IMR-90 (cell line): ENCODE data around the gene ZC3H12D. TPM values are rescaled to one million over a fixed set of nuclear protein-coding genes. Genes with fewer than 3 reads are reported as not detected.
A peak's percentile ranks its signal among the peaks of the same experiment; 100 is the strongest.

Source experiments
- ATAC-seq: fragments of 200-7000 bp; cut with Tn5 transposase; 2 replicates; pipeline ENCODE4 v1.9.1; 2020; ENCODE audit warnings: low read depth, mild to moderate bottlenecking, moderate library complexity
- BruUV-seq: library from RNA; stranded (reverse); fragments of 400-500 nt; replicated peaks from 2 replicates; lab custom pipeline; 2021; lab: Mats Ljungman, UMichigan
- CTCF ChIA-PET: fragments of 300-600 bp; formaldehyde crosslinking; extraction: SDS; loops from one replicate; lab custom pipeline; 2021; ENCODE audit warnings: antibody characterized with exemption; lab: Yijun Ruan, JAX
- POLR2A ChIA-PET: fragments of 300-600 bp; sonication (Branson Sonifier 250); formaldehyde crosslinking; loops from one replicate; lab custom pipeline; 2022; ENCODE audit warnings: antibody characterized with exemption; ENCODE audit not compliant: unreplicated experiment; lab: Charles Lee
- DNase-seq: peaks from one replicate; pipeline ENCODE4 v3.0.0; 2013
- H2AFZ ChIP-seq: replicated peaks from 2 replicates; pipeline ENCODE3; 2013; ENCODE audit warnings: low read length, mild to moderate bottlenecking; ENCODE audit not compliant: poor library complexity
- H2AK5ac ChIP-seq: 2 replicates; pipeline ENCODE4 v1.6.1; 2013; ENCODE audit warnings: low read depth, low read length, inconsistent platforms
- H2AK9ac ChIP-seq: replicated peaks from 2 replicates; pipeline ENCODE3; 2013; ENCODE audit warnings: mild to moderate bottlenecking, low read depth, low read length, moderate library complexity; ENCODE audit not compliant: poor library complexity
- H2BK120ac ChIP-seq: 2 replicates; pipeline ENCODE4 v1.6.1; 2013; ENCODE audit warnings: low read depth, low read length, inconsistent platforms
- H2BK15ac ChIP-seq: 3 replicates; pipeline ENCODE4 v1.6.1; 2013; ENCODE audit warnings: low read depth, low read length, inconsistent platforms
- H2BK20ac ChIP-seq: 2 replicates; pipeline ENCODE4 v1.6.1; 2013; ENCODE audit warnings: low read depth, mild to moderate bottlenecking, inconsistent platforms, low read length, moderate library complexity
- H2BK5ac ChIP-seq: 2 replicates; pipeline ENCODE4 v1.6.1; 2013; ENCODE audit warnings: mild to moderate bottlenecking, low read depth, low read length, inconsistent platforms; ENCODE audit not compliant: poor library complexity, severe bottlenecking
- H3K14ac ChIP-seq: replicated peaks from 2 replicates; pipeline ENCODE4 v1.6.1; 2013; ENCODE audit warnings: low read depth, low read length, inconsistent platforms
- H3K18ac ChIP-seq: 2 replicates; pipeline ENCODE4 v1.6.1; 2013; ENCODE audit warnings: low read depth, low read length, control low read depth
- H3K23ac ChIP-seq: 2 replicates; pipeline ENCODE4 v1.6.1; 2013; ENCODE audit warnings: low read depth, low read length, inconsistent platforms
- H3K27ac ChIP-seq: 2 replicates; pipeline ENCODE4 v1.5.1; 2013; ENCODE audit warnings: mild to moderate bottlenecking, control low read depth, low read length; ENCODE audit not compliant: insufficient read depth
- H3K27me3 ChIP-seq: 2 replicates; pipeline ENCODE4 v1.6.1; 2013; ENCODE audit warnings: low read length; ENCODE audit not compliant: control insufficient read depth, insufficient read depth
- H3K36me3 ChIP-seq: 2 replicates; pipeline ENCODE4 v1.6.1; 2013; ENCODE audit warnings: low read length, mixed read lengths; ENCODE audit not compliant: control insufficient read depth, insufficient read depth
- H3K4ac ChIP-seq: 2 replicates; pipeline ENCODE4 v1.6.1; 2013; ENCODE audit warnings: low read depth, low read length, inconsistent platforms
- H3K4me1 ChIP-seq: 2 replicates; pipeline ENCODE4 v1.6.1; 2013; ENCODE audit warnings: low read length, mixed read lengths; ENCODE audit not compliant: control insufficient read depth, insufficient read depth
- H3K4me2 ChIP-seq: 2 replicates; pipeline ENCODE4 v1.6.1; 2013; ENCODE audit warnings: low read depth, mild to moderate bottlenecking, control low read depth, low read length, moderate library complexity
- H3K4me3 ChIP-seq: 2 replicates; pipeline ENCODE4 v1.5.1; 2013; ENCODE audit warnings: low read depth, mild to moderate bottlenecking, control low read depth, low read length, moderate library complexity; ENCODE audit not compliant: insufficient read depth
- H3K56ac ChIP-seq: 2 replicates; pipeline ENCODE4 v1.6.1; 2013; ENCODE audit warnings: low read length, inconsistent platforms; ENCODE audit not compliant: insufficient read depth; ENCODE audit errors: extremely low read depth
- H3K79me1 ChIP-seq, 2 experiments: 2 replicates each; pipeline ENCODE4 v1.6.1; 2013; ENCODE audit warnings: low read length in 2 of 2, inconsistent platforms in 1 of 2, low read depth in 1 of 2
- H3K9ac ChIP-seq: 2 replicates; pipeline ENCODE4 v1.6.1; 2013; ENCODE audit warnings: low read depth, low read length, control low read depth
- H3K9me1 ChIP-seq: 2 replicates; pipeline ENCODE4 v1.6.1; 2013; ENCODE audit warnings: low read length, inconsistent platforms; ENCODE audit not compliant: insufficient read depth
- H3K9me3 ChIP-seq: 2 replicates; pipeline ENCODE4 v1.6.1; 2013; ENCODE audit warnings: low read length; ENCODE audit not compliant: control insufficient read depth, insufficient read depth
- H4K20me1 ChIP-seq: 2 replicates; pipeline ENCODE4 v1.6.1; 2013; ENCODE audit warnings: low read length, inconsistent platforms; ENCODE audit not compliant: insufficient read depth
- H4K5ac ChIP-seq: 2 replicates; pipeline ENCODE4 v1.6.1; 2013; ENCODE audit warnings: mild to moderate bottlenecking, low read depth, low read length, control low read depth
- H4K8ac ChIP-seq, 2 experiments: 2 replicates each; pipeline ENCODE4 v1.6.1; 2013; ENCODE audit warnings: low read depth in 2 of 2, low read length in 2 of 2, control low read depth in 1 of 2, inconsistent platforms in 1 of 2
- H4K91ac ChIP-seq: 2 replicates; pipeline ENCODE4 v1.6.1; 2013; ENCODE audit warnings: low read depth, low read length, inconsistent platforms; ENCODE audit not compliant: insufficient read depth
- BHLHE40 ChIP-seq: fragments of 150-350 bp; IDR thresholded peaks from 2 replicates; pipeline ENCODE4 v1.6.1; 2016; ENCODE audit warnings: mild to moderate bottlenecking, low read depth, low read length
- CEBPB ChIP-seq: IDR thresholded peaks from 2 replicates; pipeline ENCODE4 v1.6.1; 2012; ENCODE audit warnings: low read depth, low read length, improper control_type of control experiment
- CHD1 ChIP-seq: IDR thresholded peaks from 2 replicates; pipeline ENCODE4 v1.6.1; 2012; ENCODE audit warnings: low read depth, low read length, improper control_type of control experiment
- CTCF ChIP-seq: conservative IDR thresholded peaks from 2 replicates; pipeline ENCODE4 v1.5.1; 2012; ENCODE audit warnings: mild to moderate bottlenecking, low read depth, low read length, improper control_type of control experiment
- FOS ChIP-seq: fragments of 150-350 bp; IDR thresholded peaks from 2 replicates; pipeline ENCODE4 v1.6.1; 2016; ENCODE audit warnings: low read depth, low read length
- MAFK ChIP-seq: IDR thresholded peaks from 2 replicates; pipeline ENCODE4 v1.6.1; 2012; ENCODE audit warnings: low read depth, low read length, improper control_type of control experiment
- MAZ ChIP-seq: IDR thresholded peaks from 2 replicates; pipeline ENCODE4 v1.6.1; 2012; ENCODE audit warnings: low read depth, mild to moderate bottlenecking, low read length, improper control_type of control experiment, moderate library complexity, borderline replicate concordance
- MXI1 ChIP-seq: IDR thresholded peaks from 2 replicates; pipeline ENCODE4 v1.6.1; 2012; ENCODE audit warnings: low read depth, mild to moderate bottlenecking, low read length, moderate library complexity, borderline replicate concordance
- NFE2L2 ChIP-seq: fragments of 150-350 bp; IDR thresholded peaks from 2 replicates; pipeline ENCODE4 v1.6.1; 2016; ENCODE audit warnings: low read depth, mild to moderate bottlenecking, low read length
- POLR2A ChIP-seq: IDR thresholded peaks from 2 replicates; pipeline ENCODE4 v1.6.1; 2012; ENCODE audit warnings: mild to moderate bottlenecking, low read depth, low read length
- RAD21 ChIP-seq: IDR thresholded peaks from 2 replicates; pipeline ENCODE4 v1.6.1; 2012; ENCODE audit warnings: low read length, improper control_type of control experiment
- RCOR1 ChIP-seq: IDR thresholded peaks from 2 replicates; pipeline ENCODE4 v1.6.1; 2012; ENCODE audit warnings: mild to moderate bottlenecking, low read length, improper control_type of control experiment; ENCODE audit not compliant: insufficient replicate concordance
- RFX5 ChIP-seq: IDR thresholded peaks from 2 replicates; pipeline ENCODE4 v1.8.0; 2012; ENCODE audit warnings: low read depth, mild to moderate bottlenecking, low read length, moderate library complexity
- SMC3 ChIP-seq: fragments of 150-350 bp; IDR thresholded peaks from 2 replicates; pipeline ENCODE4 v1.6.1; 2016; ENCODE audit warnings: low read depth, mild to moderate bottlenecking, antibody characterized with exemption, low read length, moderate library complexity
- WGBS, 2 experiments: methylation state at CpG; one replicate each; pipeline versions ENCODE4 v1.1.5 to v1.1.7; 2013; ENCODE audit warnings: missing lambda C conversion rate in 2 of 2; ENCODE audit not compliant: insufficient read length in 1 of 2; ENCODE audit errors: extremely low coverage in 2 of 2; 5-methylcytosine and 5-hydroxymethylcytosine counted together
- dilution Hi-C: fragments of 300-500 bp; cut with HindIII; formaldehyde crosslinking; loops from one replicate; pipeline ENCODE4 v1.14.3; 2018; ENCODE audit warnings: low sequenced_read_pairs; ENCODE audit not compliant: unreplicated experiment
- in situ Hi-C: fragments of 300-500 bp; cut with MboI; formaldehyde crosslinking; loops from 3 replicates; pipeline ENCODE4 v1.14.3; 2019; ENCODE audit warnings: low sequenced_read_pairs, inconsistent platforms, mixed read lengths
- intact Hi-C: fragments of 100-400 bp; cut with micrococcal nuclease; formaldehyde crosslinking; loops from 2 replicates; pipeline ENCODE4 v1.10.0; 2022
- polyA plus RNA-seq, 3 experiments: library from polyadenylated mRNA; depleted of rRNA; stranded (reverse); fragments of >200 nt; gene quantifications; 2 replicates each; pipeline ENCODE4 v1.2.3, GENCODE V29; 2012; ENCODE audit warnings: low replicate concordance in 1 of 3
- total RNA-seq: library from RNA; depleted of rRNA; stranded (reverse); fragments of >200 nt; gene quantifications from 2 replicates; pipeline ENCODE4 v1.2.3, GENCODE V29; 2012
- TF ChIP-seq, protein P1 (sequence below): fragments of 150-350 bp; IDR thresholded peaks from 2 replicates; pipeline ENCODE4 v1.6.1; 2017; ENCODE audit warnings: mild to moderate bottlenecking, antibody characterized with exemption, low read length, low read depth

The ZC3H12D gene
- total and polyA plus RNA-seq, 2 of the 4 experiments (the other 2 are of a cell fraction), result under 0.01 to 0.12 TPM

- ATAC-seq, result no peak
- H3K9ac ChIP-seq, result no peak overlapping the region
- no peaks in the 10 kb centered on the region for H3K4me1 ChIP-seq
- no peak overlapping the region for H4K91ac ChIP-seq
- H3K4me2 ChIP-seq, result no peak overlapping the region
- no peak overlapping the region for H3K4ac ChIP-seq
- H3K9me3 ChIP-seq, result no peaks in the 10 kb centered on the region
- dilution Hi-C loops (no loop called here), intact Hi-C loops (no loop called here), in situ Hi-C loops (no loop called here)
- H3K36me3 ChIP-seq, result no peaks in the 10 kb centered on the region
- H3K23ac ChIP-seq, result no peak overlapping the region
- H3K4me3 ChIP-seq, result no peak overlapping the region
- H3K9me1 ChIP-seq, result no peaks in the 10 kb centered on the region
- TF ChIP-seq BHLHE40 (no peak), MXI1 (no peak), NFE2L2 (no peak), CTCF (no peak), CHD1 (no peak), RFX5 (no peak), MAZ (no peak), RAD21 (no peak), FOS (no peak), POLR2A (no peak), RCOR1 (no peak), SMC3 (no peak), CEBPB (no peak), MAFK (no peak)
- TF ChIP-seq, protein P1, sequence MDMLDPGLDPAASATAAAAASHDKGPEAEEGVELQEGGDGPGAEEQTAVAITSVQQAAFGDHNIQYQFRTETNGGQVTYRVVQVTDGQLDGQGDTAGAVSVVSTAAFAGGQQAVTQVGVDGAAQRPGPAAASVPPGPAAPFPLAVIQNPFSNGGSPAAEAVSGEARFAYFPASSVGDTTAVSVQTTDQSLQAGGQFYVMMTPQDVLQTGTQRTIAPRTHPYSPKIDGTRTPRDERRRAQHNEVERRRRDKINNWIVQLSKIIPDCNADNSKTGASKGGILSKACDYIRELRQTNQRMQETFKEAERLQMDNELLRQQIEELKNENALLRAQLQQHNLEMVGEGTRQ, result no peak
- no CpG with 5 or more reads among the region's 5 CpGs for WGBS, 2 experiments
- CTCF ChIA-PET, result no interaction called here
- peaks cover 27% of the 10 kb centered on the region for H3K27me3 ChIP-seq
- H4K20me1 ChIP-seq, result no peaks in the 10 kb centered on the region
- H2BK20ac ChIP-seq, result no peak overlapping the region
- no peak overlapping the region for H4K5ac ChIP-seq
- DNase-seq, result no peak
- no peak overlapping the region for H3K56ac ChIP-seq
- BruUV-seq, result no TSS peak
- H2BK15ac ChIP-seq, result no peak overlapping the region
- no peak overlapping the region for H3K14ac ChIP-seq
- H2AFZ ChIP-seq, result no peak overlapping the region
- POLR2A ChIA-PET, result no interaction called here
- no peak overlapping the region for H3K27ac ChIP-seq
- H2AK9ac ChIP-seq, result peak overlapping the region; percentile 85
- no peaks in the 10 kb centered on the region for H3K79me1 ChIP-seq
- no peak overlapping the region for H2AK5ac ChIP-seq
- no peak overlapping the region for H4K8ac ChIP-seq
- H2BK5ac ChIP-seq, result no peak overlapping the region
- no peak overlapping the region for H2BK120ac ChIP-seq
- no peak overlapping the region for H3K18ac ChIP-seq
Observed at GRCh38 chr6:149472241-149472640, 12.6 kb downstream of the ZC3H12D start.
